KOPT-K1 (cell line): ENCODE data around the gene PBX4.

Experiments used
- H3K27ac ChIP-seq: fragments of 200-600 bp; sonication (generic); 2 replicates; pipeline ENCODE4 v1.5.1; 2016; ENCODE audit warnings: antibody characterized with exemption, mild to moderate bottlenecking, low read depth, low read length; ENCODE audit not compliant: poor library complexity, severe bottlenecking
- H3K36me3 ChIP-seq: fragments of 200-600 bp; sonication (generic); 2 replicates; pipeline ENCODE4 v1.5.1; 2017; ENCODE audit warnings: antibody characterized with exemption, mild to moderate bottlenecking, low read length, moderate library complexity; ENCODE audit not compliant: insufficient read depth
- H3K9me3 ChIP-seq: fragments of 200-600 bp; sonication (generic); 2 replicates; pipeline ENCODE4 v1.5.1; 2017; ENCODE audit warnings: antibody characterized with exemption, low read length, mild to moderate bottlenecking; ENCODE audit not compliant: insufficient read depth, poor library complexity, severe bottlenecking

Gene PBX4

GRCh38 chr19:19550972-19551852 lies 67.3 kb downstream of the PBX4 start:
- Histone ChIP-seq H3K9me3 (no peaks in the 10 kb centered on the region), H3K27ac (no peak overlapping the region), H3K36me3 (no peaks in the 10 kb centered on the region)

GRCh38 chr19:19550485-19550929 lies 68.0 kb downstream of the PBX4 start:
- H3K27ac ChIP-seq, result no peak overlapping the region
- no peaks in the 10 kb centered on the region for H3K9me3 ChIP-seq
- no peaks in the 10 kb centered on the region for H3K36me3 ChIP-seq

DNA sequence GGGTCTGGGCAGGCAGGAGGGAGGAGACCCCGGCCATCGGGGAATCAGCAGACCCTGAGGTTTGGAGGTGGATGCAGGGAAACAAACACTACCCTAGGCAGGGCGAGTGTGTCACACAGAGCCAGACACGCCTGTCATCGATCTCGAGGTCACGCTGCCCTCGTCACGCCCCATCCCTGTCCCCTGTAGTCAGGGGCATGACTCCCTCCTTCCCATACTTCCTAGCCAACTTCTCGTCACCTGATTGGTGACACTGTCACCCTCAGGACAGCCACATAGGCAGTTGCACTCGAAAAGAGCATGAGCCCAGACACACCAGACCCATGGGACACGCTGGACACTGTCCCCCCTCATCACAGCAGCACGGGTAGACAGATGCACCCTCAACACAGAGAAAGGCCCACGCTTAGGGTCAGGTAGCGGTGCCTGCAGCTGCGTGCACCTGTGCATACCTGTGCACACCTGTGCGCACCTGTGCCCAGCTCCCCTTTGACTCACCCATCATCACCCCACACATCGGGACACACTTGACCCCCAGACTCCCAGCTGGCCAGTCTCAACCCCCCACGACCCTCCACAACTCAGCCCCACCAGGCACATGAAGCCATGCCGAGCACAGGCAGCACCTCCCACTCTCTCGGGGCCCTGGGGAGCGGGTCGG lies 68.6 kb downstream of the PBX4 start:
- H3K9me3 ChIP-seq, result no peaks in the 10 kb centered on the region
- no peaks in the 10 kb centered on the region for H3K36me3 ChIP-seq
- no peak overlapping the region for H3K27ac ChIP-seq

GRCh38 chr19:19548915-19549759 lies 69.3 kb downstream of the PBX4 start:
- no peak overlapping the region for H3K27ac ChIP-seq
- H3K36me3 ChIP-seq, result no peaks in the 10 kb centered on the region
- H3K9me3 ChIP-seq, result no peaks in the 10 kb centered on the region

- Histone ChIP-seq H3K36me3 (no peaks in the 10 kb centered on the region), H3K9me3 (no peaks in the 10 kb centered on the region), H3K27ac (no peak overlapping the region)
Measured at GRCh38 chr19:19547674-19548336, 70.7 kb downstream of the PBX4 start.

GRCh38 chr19:19546751-19547162 lies 71.7 kb downstream of the PBX4 start:
- no peak overlapping the region for H3K27ac ChIP-seq
- no peaks in the 10 kb centered on the region for H3K36me3 ChIP-seq

GRCh38 chr19:19545707-19546106 lies 72.8 kb downstream of the PBX4 start:
- Histone ChIP-seq H3K36me3 (no peaks in the 10 kb centered on the region), H3K9me3 (no peaks in the 10 kb centered on the region), H3K27ac (no peak overlapping the region)

More at GRCh38 chr19:19546751-19547162, 71.7 kb downstream of the PBX4 start:
- H3K9me3 ChIP-seq, result no peaks in the 10 kb centered on the region

- H3K9me3 ChIP-seq, result no peaks in the 10 kb centered on the region
- H3K36me3 ChIP-seq, result no peaks in the 10 kb centered on the region
- H3K27ac ChIP-seq, result no peak overlapping the region
Measured at GRCh38 chr19:19544954-19545591, 73.4 kb downstream of the PBX4 start.

DNA sequence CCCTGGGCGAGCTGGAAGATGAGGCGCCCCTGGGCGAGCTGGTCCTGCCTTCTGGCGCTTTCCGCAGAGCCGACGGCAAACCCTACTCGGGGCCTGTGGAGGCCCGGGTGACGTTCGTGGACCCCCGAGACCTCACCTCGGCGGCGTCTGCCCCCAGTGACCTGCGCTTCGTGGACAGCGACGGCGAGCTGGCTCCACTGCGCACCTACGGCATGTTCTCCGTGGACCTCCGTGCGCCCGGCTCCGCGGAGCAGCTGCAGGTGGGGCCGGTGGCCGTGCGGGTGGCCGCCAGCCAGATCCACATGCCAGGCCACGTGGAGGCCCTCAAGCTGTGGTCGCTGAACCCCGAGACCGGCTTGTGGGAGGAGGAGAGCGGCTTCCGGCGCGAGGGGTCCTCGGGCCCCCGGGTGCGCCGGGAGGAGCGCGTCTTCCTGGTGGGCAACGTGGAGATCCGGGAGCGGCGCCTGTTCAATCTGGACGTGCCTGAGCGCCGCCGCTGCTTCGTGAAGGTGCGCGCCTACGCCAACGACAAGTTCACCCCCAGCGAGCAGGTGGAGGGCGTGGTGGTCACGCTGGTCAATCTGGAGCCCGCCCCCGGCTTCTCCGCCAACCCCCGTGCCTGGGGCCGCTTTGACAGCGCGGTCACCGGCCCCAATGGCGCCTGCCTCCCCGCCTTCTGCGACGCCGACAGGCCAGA lies 74.1 kb downstream of the PBX4 start:
- no peaks in the 10 kb centered on the region for H3K9me3 ChIP-seq
- H3K36me3 ChIP-seq, result no peaks in the 10 kb centered on the region
- no peak overlapping the region for H3K27ac ChIP-seq

DNA sequence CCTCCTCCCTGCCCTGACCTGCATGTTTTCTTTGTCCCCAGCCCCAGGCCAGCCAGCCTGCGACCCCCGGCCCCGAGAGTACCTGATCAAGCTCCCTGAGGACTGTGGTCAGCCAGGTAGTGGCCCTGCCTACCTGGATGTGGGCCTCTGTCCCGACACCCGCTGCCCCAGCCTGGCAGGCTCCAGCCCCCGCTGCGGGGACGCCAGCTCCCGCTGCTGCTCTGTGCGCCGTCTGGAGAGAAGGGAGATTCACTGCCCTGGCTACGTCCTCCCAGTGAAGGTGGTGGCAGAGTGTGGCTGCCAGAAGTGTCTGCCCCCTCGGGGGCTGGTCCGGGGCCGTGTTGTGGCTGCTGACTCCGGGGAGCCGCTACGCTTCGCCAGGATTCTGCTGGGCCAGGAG lies 74.8 kb downstream of the PBX4 start:
- Histone ChIP-seq H3K36me3 (no peaks in the 10 kb centered on the region), H3K27ac (no peak overlapping the region), H3K9me3 (no peaks in the 10 kb centered on the region)

GRCh38 chr19:19543101-19543500 lies 75.4 kb downstream of the PBX4 start:
- Histone ChIP-seq H3K36me3 (no peaks in the 10 kb centered on the region), H3K9me3 (no peaks in the 10 kb centered on the region), H3K27ac (no peak overlapping the region)

DNA sequence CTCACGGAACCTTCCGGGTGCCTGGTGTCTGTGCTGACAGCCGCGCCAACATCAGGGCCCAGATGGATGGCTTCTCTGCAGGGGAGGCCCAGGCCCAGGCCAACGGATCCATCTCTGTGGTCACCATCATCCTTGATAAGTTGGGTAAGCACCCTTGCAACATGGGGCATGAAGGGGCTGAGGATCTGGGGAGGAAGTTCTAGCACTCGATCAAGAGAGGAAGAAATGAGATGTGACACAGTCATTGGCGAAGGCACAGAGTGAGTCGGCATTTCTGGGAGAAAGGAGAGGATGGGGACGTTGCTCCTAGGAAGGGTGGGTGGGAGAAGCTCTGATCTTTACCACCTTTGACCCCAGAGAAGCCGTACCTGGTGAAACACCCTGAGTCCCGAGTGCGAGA lies 76.0 kb downstream of the PBX4 start:
- Histone ChIP-seq H3K36me3 (no peaks in the 10 kb centered on the region), H3K27ac (no peak overlapping the region), H3K9me3 (no peaks in the 10 kb centered on the region)

GRCh38 chr19:19541616-19542015 lies 76.9 kb downstream of the PBX4 start:
- H3K36me3 ChIP-seq, result no peaks in the 10 kb centered on the region
- no peak overlapping the region for H3K27ac ChIP-seq
- no peaks in the 10 kb centered on the region for H3K9me3 ChIP-seq
